Activated CD4-positive, CD25-positive, alpha-beta regulatory T cell treated with anti-CD3 and anti-CD28 coated beads, Interleukin-2, amount 50 U/mL, for 24 hours (primary cell): ENCODE measurements around the gene ENO2.
"Not testable (repeated sequence)": the region's sequence is repeated elsewhere in the genome, so short reads cannot be mapped to it uniquely, and the experiment has no call there.

Experiments
- ATAC-seq, 2 donors: fragments of 150-1000 bp; cut with Tn5 transposase; one replicate each; pipeline ENCODE4 v1.10.0; 2021; ENCODE audit warnings: mild to moderate bottlenecking in 1 of 2, moderate library complexity in 1 of 2

ENO2 gene

DNA sequence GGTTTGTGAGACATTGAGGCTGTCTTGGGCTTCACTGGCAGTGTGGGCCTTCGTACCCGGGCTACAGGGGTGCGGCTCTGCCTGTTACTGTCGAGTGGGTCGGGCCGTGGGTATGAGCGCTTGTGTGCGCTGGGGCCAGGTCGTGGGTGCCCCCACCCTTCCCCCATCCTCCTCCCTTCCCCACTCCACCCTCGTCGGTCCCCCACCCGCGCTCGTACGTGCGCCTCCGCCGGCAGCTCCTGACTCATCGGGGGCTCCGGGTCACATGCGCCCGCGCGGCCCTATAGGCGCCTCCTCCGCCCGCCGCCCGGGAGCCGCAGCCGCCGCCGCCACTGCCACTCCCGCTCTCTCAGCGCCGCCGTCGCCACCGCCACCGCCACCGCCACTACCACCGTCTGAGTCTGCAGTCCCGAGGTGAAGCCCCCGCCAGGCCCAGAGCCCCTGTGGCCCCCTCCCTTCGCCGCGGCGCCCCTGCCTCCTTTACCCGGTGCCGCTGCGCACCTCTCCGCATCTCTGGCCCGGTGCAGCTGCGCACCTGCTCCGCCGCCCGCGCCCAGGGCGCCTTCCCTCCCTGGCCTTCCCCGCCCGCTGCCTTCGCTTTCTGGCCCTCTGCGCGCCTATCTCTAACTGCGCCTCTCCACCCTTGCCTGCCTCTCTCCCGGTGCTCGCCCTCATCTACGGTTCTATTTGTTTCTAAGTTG lies at the start of gene ENO2:
Gene ENO2 (plus strand): TSS at position 335 of the 701 bp plus-strand sequence. CDS start 1,253 bp downstream, outside the sequence.
- peak; percentile 96 for ATAC-seq

- ATAC-seq = not testable (repeated sequence)
These were observed 49.1 kb upstream of the ENO2 start for GRCh38 chr12:6865307-6865706.

GRCh38 chr12:6866163-6866919 lies 48.0 kb upstream of the ENO2 start:
- ATAC-seq = no peak

DNA sequence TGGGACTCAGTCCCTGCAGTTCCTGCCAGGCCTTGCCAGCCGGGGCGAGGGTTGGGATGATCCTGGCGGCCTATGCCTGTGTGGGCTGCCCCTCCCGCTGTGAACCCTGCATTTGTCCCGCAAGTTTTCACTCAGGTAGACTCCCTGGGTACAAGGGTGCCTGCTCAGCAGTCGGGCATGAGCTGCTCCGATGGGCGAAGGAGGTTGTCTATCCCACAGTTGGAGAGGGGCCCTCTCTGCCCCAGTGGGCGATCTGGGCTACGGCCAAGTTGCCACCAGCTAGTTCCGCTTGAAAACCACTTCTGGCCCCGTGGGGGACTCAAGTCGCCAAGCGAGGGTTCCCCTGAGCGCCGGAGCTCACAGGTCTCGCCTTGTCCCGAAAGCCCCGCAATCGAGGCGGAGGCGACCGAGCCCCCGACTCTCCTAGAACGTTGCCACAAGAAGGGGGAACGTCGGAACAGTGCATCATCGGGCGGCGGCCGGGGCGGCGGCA lies 47.4 kb upstream of the ENO2 start:
- peak; percentile 1 to 2 for ATAC-seq

GRCh38 chr12:6867413-6868210 lies 46.8 kb upstream of the ENO2 start, which contains the start of gene TPI1:
Gene TPI1 (plus strand): TSS chr12:6867531. CDS start chr12:6867567, 36 bp downstream.
- peak; percentile 69 to 75 for ATAC-seq

GRCh38 chr12:6868211-6869048 lies 46.0 kb upstream of the ENO2 start:
- ATAC-seq = peak in 1 of 2 donors; percentile 3

- ATAC-seq = no peak
These were observed 45.0 kb upstream of the ENO2 start for GRCh38 chr12:6869049-6870021.

DNA sequence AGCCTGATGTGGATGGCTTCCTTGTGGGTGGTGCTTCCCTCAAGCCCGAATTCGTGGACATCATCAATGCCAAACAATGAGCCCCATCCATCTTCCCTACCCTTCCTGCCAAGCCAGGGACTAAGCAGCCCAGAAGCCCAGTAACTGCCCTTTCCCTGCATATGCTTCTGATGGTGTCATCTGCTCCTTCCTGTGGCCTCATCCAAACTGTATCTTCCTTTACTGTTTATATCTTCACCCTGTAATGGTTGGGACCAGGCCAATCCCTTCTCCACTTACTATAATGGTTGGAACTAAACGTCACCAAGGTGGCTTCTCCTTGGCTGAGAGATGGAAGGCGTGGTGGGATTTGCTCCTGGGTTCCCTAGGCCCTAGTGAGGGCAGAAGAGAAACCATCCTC lies 44.1 kb upstream of the ENO2 start:
- not testable (repeated sequence) for ATAC-seq

- ATAC-seq = no peak
These were observed 43.1 kb upstream of the ENO2 start for GRCh38 chr12:6871052-6871957.

DNA sequence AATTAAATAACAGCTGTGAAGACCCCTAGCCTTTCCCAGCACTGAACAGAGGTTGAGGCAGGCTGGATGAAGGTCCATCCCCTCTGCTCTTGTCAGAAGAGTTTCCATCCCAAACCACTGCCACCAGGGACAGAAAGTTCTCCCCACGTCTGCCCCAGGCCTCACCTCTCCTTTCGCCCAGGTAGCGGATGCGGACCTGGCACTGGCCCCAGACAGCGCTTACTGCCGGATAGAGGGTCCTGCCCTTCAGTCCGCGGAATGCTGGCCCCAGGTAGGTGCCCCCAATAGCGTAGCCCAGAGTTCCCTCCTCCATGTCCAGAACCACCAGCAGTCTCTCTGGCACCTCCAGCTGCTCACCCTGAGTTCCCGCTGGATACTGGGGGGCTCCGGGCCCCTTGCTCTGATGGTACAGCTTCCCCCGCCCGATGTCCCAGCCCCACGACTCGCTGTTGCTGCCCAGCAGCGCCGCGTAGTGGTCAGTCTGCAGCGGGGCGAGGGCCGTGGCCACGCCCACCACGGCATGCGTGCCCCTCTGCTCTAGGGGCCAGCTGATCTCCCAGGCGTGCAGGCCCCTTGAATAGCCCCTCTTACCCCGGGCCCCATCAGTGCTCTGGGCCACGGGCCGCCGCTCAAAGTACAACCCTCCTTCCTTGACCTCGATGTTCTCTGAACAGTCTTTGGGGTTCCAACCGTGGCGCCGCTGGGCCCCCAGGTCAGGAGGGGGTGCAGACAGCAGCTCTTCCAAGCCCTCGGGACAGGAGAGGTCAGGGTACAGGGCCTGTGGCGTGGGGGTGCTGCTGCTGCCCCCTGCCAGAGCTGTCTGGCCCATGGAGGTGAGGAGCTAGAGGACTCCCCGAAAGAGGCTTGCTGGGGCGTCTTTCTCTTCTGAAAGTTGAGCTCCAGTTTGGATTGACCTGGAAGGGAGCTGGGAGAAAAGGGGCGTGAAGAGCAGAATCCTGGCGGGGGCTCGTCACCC lies 42.0 kb upstream of the ENO2 start:
- ATAC-seq = peak; percentile 30 to 44

- ATAC-seq = peak; percentile 78 to 82
These were observed 41.0 kb upstream of the ENO2 start, which contains the start of gene SPSB2 for GRCh38 chr12:6873094-6874014. Gene SPSB2 (minus strand): TSS chr12:6873303. CDS start chr12:6872901, 402 bp downstream.

DNA sequence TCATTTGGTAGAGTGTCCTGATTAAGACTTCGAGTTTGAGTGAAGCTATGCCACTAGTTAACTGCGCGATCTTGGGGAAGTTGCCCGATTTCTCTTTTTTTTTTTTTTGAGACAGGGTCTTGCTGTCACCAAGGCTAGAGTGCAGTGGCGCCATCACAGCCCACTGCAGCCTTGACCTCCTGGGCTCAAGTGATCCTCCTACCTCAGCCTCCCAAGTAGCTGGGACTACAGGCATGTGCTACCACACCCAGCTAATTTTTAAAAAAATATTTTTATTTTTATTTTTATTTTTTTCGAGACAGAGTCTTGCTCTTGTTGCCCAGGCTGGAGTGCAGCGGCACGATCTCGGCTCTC lies 40.4 kb upstream of the ENO2 start:
- ATAC-seq = not testable (repeated sequence)

- ATAC-seq = not testable (repeated sequence)
These were observed 34.6 kb upstream of the ENO2 start for GRCh38 chr12:6879824-6880223.

DNA sequence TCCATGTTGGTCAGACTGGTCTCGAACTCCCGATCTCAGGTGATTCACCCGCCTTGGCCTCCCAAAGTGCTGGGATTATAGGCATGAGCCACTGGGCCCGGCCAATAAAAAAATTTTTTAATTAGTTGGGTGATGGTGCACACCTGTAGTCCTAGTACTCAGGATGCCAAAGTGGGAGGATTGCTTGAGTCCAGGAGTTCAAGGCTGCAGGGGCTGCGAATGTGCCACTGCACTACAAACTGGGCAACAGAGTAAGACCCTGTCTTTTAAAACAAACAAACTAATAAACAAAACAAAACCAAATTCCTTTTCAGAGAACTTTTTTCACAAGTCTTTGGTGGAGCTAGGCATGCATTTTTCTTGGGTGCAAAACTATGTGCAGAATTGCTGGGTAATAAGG lies 31.1 kb upstream of the ENO2 start:
- ATAC-seq = no peak

GRCh38 chr12:6883683-6884082 lies 30.7 kb upstream of the ENO2 start:
- no peak for ATAC-seq

GRCh38 chr12:6884539-6884938 lies 29.8 kb upstream of the ENO2 start:
- no peak for ATAC-seq
